ENCODE measurements around the gene FAM219A.

Gene FAM219A, protein sequence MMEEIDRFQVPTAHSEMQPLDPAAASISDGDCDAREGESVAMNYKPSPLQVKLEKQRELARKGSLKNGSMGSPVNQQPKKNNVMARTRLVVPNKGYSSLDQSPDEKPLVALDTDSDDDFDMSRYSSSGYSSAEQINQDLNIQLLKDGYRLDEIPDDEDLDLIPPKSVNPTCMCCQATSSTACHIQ

DNA sequence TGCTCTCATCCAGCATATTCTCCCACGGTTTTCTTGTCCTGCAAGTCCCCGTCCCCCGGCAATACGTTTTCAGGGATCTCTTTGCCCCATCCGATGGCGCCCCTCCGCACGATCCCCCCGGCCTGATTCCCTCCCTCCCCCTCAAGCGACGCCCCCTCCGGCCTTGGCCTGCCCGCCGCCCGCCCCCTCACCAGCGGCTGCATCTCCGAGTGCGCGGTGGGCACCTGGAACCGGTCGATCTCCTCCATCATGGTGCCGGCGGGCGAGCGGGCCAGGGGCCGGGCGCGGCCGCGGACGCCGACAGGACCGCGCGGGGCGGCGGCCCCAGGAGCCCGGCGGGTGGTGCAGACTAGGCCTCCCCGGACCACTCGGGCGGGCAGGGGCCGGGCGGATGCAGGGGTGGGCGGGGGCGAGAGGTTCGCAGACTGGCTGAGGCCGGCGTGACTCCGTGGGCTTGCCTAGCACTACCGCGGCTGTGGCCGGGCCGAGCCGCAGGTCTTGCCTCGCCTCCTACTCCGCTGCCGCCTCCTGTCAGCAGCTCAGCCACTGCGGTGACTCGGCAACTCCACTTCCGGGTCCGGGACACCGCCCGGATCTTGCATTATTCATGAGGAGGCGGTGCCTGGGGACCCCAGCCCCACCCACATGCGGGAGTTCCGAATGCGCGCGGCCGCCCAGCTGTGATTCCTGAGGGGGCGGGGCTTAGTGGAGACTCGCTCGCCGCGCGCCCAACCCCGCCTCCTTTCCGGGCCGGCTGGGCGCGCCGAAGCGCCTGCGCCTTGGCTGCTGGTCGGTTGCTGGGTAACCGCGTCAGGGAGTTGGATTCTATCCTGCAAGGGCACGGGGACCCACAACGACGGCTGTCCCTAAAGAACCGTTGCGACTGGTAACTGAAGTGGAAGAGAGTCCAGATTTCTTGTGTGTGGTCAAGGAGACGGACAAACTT is at the start of gene FAM219A, which contains the start of gene DNAI1:
Gene FAM219A, minus strand, starts transcription at position 558 of the 946 bp plus-strand sequence. Its CDS starts 307 bp downstream, at position 251.
Gene DNAI1, plus strand, starts transcription at position 793 of the 946 bp plus-strand sequence. CDS start 201 bp downstream, outside the sequence.
- TF ChIP-seq, protein P1, sequence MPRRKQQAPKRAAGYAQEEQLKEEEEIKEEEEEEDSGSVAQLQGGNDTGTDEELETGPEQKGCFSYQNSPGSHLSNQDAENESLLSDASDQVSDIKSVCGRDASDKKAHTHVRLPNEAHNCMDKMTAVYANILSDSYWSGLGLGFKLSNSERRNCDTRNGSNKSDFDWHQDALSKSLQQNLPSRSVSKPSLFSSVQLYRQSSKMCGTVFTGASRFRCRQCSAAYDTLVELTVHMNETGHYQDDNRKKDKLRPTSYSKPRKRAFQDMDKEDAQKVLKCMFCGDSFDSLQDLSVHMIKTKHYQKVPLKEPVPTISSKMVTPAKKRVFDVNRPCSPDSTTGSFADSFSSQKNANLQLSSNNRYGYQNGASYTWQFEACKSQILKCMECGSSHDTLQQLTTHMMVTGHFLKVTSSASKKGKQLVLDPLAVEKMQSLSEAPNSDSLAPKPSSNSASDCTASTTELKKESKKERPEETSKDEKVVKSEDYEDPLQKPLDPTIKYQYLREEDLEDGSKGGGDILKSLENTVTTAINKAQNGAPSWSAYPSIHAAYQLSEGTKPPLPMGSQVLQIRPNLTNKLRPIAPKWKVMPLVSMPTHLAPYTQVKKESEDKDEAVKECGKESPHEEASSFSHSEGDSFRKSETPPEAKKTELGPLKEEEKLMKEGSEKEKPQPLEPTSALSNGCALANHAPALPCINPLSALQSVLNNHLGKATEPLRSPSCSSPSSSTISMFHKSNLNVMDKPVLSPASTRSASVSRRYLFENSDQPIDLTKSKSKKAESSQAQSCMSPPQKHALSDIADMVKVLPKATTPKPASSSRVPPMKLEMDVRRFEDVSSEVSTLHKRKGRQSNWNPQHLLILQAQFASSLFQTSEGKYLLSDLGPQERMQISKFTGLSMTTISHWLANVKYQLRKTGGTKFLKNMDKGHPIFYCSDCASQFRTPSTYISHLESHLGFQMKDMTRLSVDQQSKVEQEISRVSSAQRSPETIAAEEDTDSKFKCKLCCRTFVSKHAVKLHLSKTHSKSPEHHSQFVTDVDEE (CRISPR knock-in tag; IDR thresholded peaks at IDR 0.05) = 0 out of 2 replicates have a peak, but pooled peaks have one; percentile 11
- TF ChIP-seq, protein P2, sequence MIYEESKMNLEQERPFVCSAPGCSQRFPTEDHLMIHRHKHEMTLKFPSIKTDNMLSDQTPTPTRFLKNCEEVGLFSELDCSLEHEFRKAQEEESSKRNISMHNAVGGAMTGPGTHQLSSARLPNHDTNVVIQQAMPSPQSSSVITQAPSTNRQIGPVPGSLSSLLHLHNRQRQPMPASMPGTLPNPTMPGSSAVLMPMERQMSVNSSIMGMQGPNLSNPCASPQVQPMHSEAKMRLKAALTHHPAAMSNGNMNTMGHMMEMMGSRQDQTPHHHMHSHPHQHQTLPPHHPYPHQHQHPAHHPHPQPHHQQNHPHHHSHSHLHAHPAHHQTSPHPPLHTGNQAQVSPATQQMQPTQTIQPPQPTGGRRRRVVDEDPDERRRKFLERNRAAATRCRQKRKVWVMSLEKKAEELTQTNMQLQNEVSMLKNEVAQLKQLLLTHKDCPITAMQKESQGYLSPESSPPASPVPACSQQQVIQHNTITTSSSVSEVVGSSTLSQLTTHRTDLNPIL (CRISPR knock-in tag; IDR thresholded peaks at IDR 0.05; ENCODE audit: low read depth) = no peak
- no peak for TF ChIP-seq TOX (CRISPR knock-in tag; IDR thresholded peaks at IDR 0.05; ENCODE audit: borderline replicate concordance)
- TF ChIP-seq, protein P3, sequence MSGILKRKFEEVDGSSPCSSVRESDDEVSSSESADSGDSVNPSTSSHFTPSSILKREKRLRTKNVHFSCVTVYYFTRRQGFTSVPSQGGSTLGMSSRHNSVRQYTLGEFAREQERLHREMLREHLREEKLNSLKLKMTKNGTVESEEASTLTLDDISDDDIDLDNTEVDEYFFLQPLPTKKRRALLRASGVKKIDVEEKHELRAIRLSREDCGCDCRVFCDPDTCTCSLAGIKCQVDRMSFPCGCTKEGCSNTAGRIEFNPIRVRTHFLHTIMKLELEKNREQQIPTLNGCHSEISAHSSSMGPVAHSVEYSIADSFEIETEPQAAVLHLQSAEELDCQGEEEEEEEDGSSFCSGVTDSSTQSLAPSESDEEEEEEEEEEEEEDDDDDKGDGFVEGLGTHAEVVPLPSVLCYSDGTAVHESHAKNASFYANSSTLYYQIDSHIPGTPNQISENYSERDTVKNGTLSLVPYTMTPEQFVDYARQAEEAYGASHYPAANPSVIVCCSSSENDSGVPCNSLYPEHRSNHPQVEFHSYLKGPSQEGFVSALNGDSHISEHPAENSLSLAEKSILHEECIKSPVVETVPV (CRISPR knock-in tag; IDR thresholded peaks at IDR 0.05) = no peak
- ATAC-seq = peak; percentile 93

DNA sequence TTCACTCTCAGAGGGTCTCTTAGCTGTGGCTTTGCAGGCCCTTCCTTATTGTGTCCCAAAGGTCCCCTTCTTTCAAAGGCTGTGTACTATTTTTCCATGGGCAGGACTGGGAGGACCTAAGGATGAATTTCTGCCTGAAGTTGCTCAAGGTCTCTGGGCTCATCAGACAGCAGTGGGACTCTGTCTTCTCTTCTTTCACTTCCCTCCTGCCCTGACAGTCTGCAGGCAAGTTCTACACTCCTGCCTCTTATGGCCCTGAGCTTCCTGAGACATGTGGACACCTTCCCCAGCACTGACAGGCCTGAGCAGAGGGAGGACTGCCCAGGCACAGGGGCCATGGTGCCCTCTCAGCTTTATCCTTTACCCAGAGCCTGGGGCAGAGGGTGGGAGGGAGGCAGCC is 49.6 kb upstream of the FAM219A start:
- no peak for TF ChIP-seq TOX (CRISPR knock-in tag; IDR thresholded peaks at IDR 0.05; ENCODE audit: borderline replicate concordance)
- no peak for TF ChIP-seq ZNF565 (CRISPR knock-in tag; conservative IDR thresholded peaks at IDR 0.05; ENCODE audit: low read depth)
- TF ChIP-seq GLIS3 (CRISPR knock-in tag; IDR thresholded peaks at IDR 0.05) = no peak
- TF ChIP-seq ZNF70 (CRISPR knock-in tag; IDR thresholded peaks at IDR 0.05) = no peak
- TF ChIP-seq, protein P4, sequence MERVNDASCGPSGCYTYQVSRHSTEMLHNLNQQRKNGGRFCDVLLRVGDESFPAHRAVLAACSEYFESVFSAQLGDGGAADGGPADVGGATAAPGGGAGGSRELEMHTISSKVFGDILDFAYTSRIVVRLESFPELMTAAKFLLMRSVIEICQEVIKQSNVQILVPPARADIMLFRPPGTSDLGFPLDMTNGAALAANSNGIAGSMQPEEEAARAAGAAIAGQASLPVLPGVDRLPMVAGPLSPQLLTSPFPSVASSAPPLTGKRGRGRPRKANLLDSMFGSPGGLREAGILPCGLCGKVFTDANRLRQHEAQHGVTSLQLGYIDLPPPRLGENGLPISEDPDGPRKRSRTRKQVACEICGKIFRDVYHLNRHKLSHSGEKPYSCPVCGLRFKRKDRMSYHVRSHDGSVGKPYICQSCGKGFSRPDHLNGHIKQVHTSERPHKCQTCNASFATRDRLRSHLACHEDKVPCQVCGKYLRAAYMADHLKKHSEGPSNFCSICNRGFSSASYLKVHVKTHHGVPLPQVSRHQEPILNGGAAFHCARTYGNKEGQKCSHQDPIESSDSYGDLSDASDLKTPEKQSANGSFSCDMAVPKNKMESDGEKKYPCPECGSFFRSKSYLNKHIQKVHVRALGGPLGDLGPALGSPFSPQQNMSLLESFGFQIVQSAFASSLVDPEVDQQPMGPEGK (CRISPR knock-in tag; IDR thresholded peaks at IDR 0.05; ENCODE audit: borderline replicate concordance) = no peak
- TF ChIP-seq ISL1 (CRISPR knock-in tag; IDR thresholded peaks at IDR 0.05) = no peak
- TF ChIP-seq ZFP3 (CRISPR knock-in tag; IDR thresholded peaks at IDR 0.05) = no peak
- no peak for TF ChIP-seq OSR1 (CRISPR knock-in tag; IDR thresholded peaks at IDR 0.05)
- TF ChIP-seq, protein P3 (CRISPR knock-in tag; IDR thresholded peaks at IDR 0.05) = no peak
- TF ChIP-seq, protein P1 (CRISPR knock-in tag; IDR thresholded peaks at IDR 0.05) = no peak
- no peak for ATAC-seq

DNA sequence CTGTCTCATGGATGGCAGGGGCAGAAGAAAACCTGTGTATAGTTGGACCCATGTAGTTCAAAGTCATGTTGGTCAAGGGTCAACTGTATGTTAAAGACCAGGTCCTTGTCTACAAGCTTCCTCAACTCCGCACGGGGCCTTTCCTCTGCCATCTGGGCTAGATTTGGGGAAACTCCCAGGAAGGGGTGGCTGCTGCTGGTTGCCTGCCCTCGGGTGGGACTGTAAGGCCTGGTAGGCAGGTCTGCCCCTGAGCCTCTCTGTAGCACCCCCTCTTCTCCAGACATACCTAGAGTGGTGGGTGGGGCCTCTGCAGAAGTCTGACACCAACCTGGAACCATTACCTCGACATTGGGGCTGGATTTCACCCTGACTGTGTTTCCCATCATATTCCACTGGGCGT is 49.2 kb upstream of the FAM219A start:
- no peak for ATAC-seq
- TF ChIP-seq ZC3H10 (CRISPR knock-in tag; IDR thresholded peaks at IDR 0.05) (no peak), PPARA (CRISPR knock-in tag; IDR thresholded peaks at IDR 0.05; ENCODE audit: borderline replicate concordance) (no peak), BACH2 (CRISPR knock-in tag; IDR thresholded peaks at IDR 0.05; ENCODE audit: borderline replicate concordance) (no peak), CSDC2 (CRISPR knock-in tag; IDR thresholded peaks at IDR 0.05) (no peak), ARNTL (CRISPR knock-in tag; IDR thresholded peaks at IDR 0.05; ENCODE audit: borderline replicate concordance, low read depth) (no peak), RARB (CRISPR knock-in tag; IDR thresholded peaks at IDR 0.05) (no peak), TOX (CRISPR knock-in tag; IDR thresholded peaks at IDR 0.05; ENCODE audit: borderline replicate concordance) (no peak), TCF4 (CRISPR knock-in tag; IDR thresholded peaks at IDR 0.05; ENCODE audit: borderline replicate concordance) (no peak)
- TF ChIP-seq, protein P2 (CRISPR knock-in tag; IDR thresholded peaks at IDR 0.05; ENCODE audit: low read depth) = no peak
- TF ChIP-seq, protein P4 (CRISPR knock-in tag; IDR thresholded peaks at IDR 0.05; ENCODE audit: borderline replicate concordance) = no peak

All from SK-N-SH treated with all-trans-retinoic acid at 6 μM for 48 hours (cell line).